HG03571 (cell line): ENCODE measurements around the gene CA9.

Experiments used
- ATAC-seq: cut with Tn5 transposase; IDR thresholded peaks from one replicate; pipeline ENCODE4 v1.9.1; 2021; ENCODE audit not compliant: unreplicated experiment

The CA9 gene

DNA sequence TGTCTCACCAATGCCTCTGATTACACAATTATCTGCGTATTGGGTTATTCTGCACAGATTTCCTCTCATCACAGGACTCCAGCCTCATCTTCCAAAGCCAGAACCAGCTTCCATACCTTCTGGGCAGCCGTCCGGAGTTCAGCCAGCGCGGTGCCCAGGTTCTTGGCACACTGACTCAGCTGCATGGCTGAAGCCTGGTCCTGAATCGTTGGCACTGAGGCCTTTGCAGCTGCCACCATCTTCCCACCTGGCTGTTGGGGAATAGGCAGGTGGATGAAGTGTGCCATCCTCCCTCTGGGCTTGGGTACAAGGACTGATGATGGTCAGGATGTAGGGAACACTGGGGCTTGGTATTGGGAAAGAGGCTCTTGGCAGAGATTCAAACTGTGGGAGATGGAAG is 40.4 kb downstream of the CA9 start:
- no peak for ATAC-seq

DNA sequence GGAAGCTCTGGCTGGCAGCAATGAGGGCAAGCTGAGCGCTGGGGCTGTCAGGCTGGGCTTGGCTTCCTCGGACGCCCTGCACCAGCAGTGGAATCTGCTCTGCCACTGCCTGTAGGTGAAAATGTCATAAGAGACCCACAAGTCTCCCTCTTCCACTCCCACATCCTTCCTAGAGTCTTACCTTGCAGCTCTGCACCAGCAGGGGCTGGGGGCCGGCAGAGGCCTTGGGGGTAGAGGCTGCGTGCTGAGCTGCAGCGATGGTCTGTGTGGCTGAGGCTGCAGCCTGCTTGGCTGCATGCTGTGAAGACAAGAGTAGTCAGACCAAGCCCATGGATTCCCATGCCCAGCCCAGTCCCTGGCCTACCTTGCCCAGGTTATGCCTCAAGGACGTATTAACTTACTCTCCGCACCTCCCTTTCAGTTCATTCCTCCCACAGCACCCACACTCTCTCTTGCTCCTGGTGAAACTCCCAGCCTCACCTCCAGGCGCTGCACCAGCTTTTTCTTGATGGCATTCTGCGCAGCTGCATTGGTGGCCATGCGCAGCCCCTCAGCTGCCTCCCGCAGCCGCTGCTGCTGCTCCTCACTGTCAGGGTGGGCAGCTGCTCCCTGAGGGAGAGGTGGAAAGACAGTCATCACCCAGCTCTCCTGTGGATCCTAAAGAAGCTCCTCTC is 41.0 kb downstream of the CA9 start:
- no peak for ATAC-seq

DNA sequence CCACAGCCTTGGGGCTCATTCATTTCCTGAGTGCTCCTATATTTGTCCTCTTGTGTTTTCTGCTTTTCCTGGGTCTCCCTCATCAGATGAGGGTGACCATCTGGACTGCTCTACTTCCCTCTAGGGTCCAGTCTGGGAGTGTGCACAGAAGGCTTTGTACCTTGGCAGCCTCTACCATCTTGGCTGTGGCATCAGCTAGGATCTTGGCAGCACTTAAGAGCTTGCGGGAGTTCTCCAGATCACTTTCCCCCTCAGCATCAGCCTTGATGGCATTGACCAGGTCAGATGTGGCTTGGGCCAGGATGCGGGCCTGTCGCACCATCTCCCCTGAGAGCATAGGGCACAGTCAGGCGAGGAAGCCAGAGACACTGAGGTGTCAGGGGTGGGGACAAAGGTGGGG is 42.5 kb downstream of the CA9 start:
- ATAC-seq: no peak

- ATAC-seq: no peak
Observed at GRCh38 chr9:35717132-35717870, 43.6 kb downstream of the CA9 start.

GRCh38 chr9:35718721-35719511 is 45.2 kb downstream of the CA9 start:
- ATAC-seq: no peak

- ATAC-seq: no peak
Observed at GRCh38 chr9:35719546-35719945, 45.8 kb downstream of the CA9 start.

GRCh38 chr9:35723426-35723825 is 49.7 kb downstream of the CA9 start:
- no peak for ATAC-seq

DNA sequence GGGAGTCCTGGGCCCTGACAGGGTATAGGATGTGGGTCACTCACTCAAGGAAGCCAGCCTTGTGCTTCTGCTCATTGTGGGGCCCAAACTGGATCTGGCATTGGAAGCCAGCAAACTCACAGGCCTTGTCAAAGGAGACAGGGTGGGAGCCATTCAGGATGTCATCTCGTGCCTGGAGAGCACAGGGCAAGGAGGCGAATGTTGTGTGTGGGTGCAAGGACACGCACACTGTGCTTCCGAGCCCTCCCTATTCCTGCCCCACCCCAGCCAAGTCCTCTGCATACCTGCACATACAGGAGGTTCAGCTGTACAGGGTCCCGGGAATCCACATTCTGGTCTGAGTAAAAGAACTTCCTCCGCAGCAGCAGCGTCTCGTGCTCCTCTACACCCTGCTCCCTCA is 50.2 kb downstream of the CA9 start:
- ATAC-seq: no peak

DNA sequence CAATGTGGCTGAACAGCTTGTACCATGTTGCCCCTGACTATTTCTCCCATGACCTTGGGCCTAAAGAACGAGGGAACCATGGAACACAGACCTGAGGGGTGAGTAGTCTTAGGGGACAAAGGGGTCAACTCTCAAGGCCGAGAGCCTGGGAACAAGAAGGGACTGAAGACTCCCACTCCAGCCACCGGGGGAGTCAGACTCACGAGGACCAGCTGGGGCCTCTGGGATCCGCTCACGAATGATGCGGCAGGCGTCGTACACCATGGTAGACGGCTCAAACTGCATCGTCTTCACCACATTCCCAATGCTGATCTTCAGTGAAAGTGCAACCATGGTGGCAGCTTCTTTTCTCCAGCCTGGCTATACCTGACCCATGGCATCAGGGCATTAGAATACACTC is 51.6 kb downstream of the CA9 start:
- no peak for ATAC-seq

DNA sequence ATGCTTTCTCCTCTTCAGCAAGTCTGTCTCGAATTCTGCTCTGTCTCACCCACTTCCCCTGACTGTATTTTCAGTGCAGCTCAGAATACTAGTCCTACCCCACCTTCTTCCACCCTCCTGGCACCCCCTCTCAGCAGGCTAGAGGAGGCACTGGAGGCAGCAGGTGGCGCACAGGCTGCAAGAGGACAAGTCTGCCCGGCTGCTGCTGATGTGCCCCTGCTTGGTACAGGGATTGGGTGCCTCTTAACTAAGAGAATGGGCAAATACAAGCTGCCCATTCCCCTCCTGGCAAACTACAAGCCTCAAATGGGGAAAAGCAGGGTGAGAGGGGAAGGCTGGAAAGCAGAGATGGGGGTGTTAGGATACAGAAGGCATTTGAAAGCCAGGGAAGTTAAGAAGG is 53.2 kb downstream of the CA9 start:
- no peak for ATAC-seq

DNA sequence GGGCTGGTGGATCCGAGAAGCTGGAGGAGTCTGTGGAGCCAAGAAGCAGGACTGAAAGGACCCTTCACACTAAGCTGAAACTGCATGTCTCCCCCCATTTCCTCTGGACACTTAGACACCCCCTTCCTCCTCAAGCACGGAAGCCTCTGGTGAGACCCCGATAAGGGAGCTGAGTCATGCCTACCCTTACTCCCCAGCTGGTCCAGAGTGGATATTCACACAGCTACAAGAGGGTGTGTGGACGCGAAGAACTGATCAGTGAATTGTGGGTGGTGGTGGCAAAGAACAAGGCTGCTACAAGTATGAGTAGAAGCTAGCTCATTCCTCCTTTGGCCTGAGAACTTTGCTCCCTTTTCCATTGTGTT is 53.9 kb downstream of the CA9 start:
- ATAC-seq: no peak

GRCh38 chr9:35728041-35728971 is 54.6 kb downstream of the CA9 start:
- no peak for ATAC-seq

DNA sequence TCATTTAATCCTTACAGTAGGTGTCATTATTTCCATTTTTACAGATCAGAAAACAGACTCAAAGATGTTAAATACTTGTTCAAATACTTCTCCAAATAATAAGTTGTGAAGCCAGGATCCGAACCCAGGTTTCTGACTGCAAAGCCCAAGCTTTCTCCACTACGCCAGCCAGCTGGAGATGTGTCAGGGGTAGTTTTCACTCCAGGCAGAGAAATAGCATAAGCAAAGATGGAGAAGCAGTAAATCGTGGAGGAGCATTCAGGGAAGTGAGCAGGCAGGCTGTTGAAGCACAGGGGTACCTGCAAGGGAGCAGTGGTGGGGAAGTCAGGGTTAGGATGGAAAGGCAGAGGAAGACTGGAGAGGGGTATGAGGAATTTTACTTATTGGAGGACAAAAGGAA is 55.4 kb downstream of the CA9 start:
- no peak for ATAC-seq

DNA sequence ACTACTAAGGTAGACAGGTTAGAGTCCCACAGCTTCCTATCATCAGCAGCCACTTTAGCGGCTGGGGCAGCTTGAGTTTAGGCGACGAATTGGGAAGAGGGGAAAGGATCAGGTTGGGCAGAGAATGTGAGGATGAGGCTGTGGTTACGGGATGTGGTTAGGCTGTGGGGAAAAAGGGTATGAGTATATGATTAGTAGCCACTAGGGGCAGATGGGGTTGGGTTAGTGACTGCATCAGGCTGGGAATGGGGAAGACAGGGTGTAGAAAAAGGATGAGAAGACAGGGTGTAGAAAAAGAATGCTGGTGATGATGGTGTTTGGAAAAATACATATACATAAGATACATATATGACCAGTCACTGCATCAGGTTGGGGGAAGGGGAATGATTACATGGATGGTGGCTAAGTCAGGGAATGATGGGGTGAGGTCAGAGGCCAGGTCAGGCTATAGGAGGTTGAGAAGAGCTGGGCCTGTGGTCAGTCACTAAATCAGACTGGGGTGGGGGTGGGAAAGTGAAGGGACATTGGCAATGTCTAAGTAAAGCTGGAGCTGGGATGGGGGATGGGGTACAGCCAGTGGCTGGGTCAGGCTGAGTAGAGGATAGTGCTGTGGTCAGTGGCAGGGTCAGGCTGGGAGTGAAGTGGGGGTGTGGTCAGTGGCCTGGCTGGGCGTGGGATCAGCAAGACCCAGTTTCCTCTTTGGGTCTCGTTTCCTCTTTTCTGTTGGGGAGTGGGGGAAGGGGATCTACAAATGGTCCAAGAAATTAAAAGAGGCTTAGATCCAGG is 56.2 kb downstream of the CA9 start:
- no peak for ATAC-seq

DNA sequence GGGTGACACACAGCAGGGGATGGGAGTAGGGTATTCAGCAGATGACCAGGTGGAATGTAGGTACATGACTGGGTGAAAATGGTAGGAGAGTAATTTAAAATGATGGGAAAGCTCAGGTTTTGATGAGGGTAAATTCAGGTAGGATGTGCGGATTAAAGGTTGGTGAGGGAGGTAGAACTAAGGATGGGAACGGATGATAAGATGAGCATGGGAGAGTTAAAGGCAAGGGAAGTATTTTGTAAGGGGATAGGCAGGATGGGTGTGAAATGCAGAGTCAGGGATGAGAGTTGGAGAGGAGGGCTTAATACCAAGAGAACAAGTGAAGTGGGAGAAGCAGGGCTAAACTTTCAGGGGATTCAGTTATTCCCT is 56.7 kb downstream of the CA9 start:
- ATAC-seq: no peak
